AG09319 (cell line): ENCODE measurements around the gene RGL1.

Source experiments
- DNase-seq: peaks from one replicate; pipeline ENCODE4 v3.0.0-alpha.2; 2010; ENCODE audit warnings: low read depth; ENCODE audit errors: extremely low read depth
- CTCF ChIP-seq: IDR thresholded peaks from 2 replicates; pipeline ENCODE4 v1.5.1; 2011; ENCODE audit warnings: low read depth, mild to moderate bottlenecking, inconsistent platforms, low read length, moderate library complexity

RGL1 gene

GRCh38 chr1:183836598-183836997 lies 31.7 kb downstream of the RGL1 start:
- DNase-seq: no peak

DNA sequence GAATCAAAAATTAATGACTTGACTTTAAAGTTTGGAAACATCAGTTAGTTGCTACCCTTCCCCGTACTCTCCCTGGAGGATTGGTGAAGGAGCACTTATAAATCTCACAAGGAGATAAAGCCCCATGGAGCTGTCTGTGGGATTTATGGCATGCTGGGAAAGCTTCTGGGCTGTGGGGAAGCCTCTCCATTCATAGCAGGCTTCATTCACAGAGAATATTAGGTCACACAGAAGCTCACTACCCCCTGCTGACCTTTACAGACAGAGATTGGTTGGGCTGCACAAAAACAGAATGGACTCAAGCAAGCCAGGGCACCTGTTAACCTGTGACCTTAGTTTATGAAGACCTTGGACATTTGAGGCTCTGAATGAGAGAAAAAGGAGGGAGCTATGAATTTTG lies 32.1 kb downstream of the RGL1 start:
- no peak for TF ChIP-seq CTCF
- DNase-seq: no peak

More at GRCh38 chr1:183836598-183836997, 31.7 kb downstream of the RGL1 start:
- TF ChIP-seq CTCF: no peak

DNA sequence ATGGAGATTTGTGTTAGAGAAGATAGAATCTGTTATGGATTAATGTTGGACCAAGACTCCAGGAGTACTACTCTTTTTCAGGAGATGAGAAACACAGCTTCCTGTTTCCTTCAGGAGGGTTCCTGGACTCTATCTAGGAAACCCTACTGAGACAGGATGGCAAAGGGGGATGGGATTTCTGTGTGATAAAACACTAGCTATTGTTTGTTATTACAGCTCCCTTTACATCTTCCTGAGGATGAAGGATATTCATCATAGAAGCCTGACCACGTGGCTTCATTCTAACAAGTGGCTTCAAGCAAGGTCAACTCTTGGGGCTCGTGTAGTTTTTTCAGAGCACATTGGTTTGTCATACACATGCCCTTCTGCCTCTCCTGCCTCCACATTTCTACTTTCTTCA lies 33.3 kb downstream of the RGL1 start:
- DNase-seq: no peak
- no peak for TF ChIP-seq CTCF

- TF ChIP-seq CTCF: no peak
- DNase-seq: no peak
These were observed 35.2 kb downstream of the RGL1 start for GRCh38 chr1:183840140-183840539.

GRCh38 chr1:183841550-183841949 lies 36.6 kb downstream of the RGL1 start:
- no peak for DNase-seq
- no peak for TF ChIP-seq CTCF

DNA sequence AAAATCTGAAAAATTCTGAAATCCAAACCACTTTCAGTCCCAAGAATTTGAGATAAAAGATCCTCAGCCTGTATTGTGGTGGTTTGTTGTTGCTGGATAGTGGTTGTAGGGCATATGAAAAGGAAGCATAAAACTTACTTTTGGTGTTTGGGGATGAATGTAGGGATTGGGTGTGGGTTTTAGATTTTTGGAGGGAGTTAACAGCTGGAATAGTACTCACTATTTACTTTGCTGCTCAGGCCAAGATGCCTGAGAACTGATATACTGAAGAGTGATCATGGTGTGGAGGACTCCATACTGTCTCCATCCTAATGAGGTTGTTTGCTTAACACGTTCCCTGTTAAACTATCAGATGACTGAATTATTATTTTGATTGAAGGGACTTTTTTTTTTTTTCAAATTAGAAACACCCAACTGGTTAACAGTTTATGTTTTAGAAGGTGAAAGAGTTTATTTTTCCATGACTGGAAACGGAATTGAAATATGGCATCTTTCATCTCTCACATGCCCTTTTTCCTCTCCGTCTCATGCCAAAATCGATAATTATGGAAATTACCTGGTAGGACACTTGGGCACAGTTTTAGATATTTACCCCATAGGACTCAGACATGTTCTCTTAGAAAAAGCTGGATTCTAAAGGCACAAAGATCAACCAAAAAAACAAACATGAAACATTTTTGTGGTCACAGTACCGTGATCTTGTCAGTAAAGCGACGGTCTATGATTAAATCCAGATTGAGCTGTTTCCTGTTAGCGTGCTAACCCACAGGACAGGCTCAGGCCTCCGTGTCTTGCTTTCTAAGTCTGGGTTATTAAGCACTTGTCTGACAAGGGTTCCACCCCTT lies 37.3 kb downstream of the RGL1 start:
- TF ChIP-seq CTCF: no peak
- DNase-seq: peak; percentile 90

DNA sequence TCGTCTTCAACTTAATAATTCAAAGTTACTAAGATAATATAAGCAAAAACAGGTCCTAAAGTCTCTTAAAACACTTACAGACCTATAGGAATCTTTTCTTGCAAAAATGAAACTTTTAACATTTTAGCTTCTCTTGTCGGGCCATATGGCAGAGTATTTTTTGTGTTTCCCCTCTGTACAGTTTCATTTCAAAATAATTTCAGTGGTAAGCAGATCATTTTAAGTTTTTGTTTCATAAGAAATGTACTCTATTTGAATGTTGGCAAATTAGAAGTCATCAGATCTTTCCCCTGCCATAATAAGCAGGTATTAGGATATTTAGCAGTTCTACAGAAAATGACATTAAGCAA lies 37.9 kb downstream of the RGL1 start:
- no peak for DNase-seq
- TF ChIP-seq CTCF: no peak
